Measurements from ENCODE around the gene PAX4. TPM values are rescaled to one million over a fixed set of nuclear protein-coding genes. Genes with fewer than 3 reads are reported as not detected.

Gene PAX4
- total RNA-seq, 1 experiment from 2014 or later = not detected

DNA sequence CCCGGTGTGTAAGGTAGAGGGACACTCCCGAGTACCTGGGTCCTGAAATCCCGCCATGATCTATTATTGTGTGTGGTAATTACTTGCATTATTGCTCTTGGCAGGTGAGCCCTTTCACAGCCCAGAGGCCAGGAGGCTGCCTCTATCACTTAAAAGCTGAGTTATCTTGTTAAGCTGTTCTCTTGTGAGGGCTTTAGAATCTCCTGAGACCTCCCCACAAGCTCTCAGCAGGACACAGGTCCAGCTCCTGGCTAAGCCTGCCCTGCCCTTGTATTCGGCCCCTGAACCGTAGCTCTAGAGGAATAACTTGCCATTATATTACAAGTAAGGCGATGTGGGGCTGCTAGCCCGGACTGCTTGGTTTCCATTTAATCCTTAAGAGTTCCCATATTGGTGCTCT lies 48.0 kb upstream of the PAX4 start:
- Histone ChIP-seq H2AFZ (ENCODE audit: low read depth, low read length, poor library complexity, severe bottlenecking) (no peak overlapping the region), H3K4me2 (ENCODE audit: low read length) (peak overlapping the region; percentile 36; the same call in 1 of the 2 replicates), H3K9me2 (ENCODE audit: insufficient read depth) (no peaks in the 10 kb centered on the region), H3K27ac (ENCODE audit: low read depth, low read length) (no peak overlapping the region), H3K9me3 (ENCODE audit: control insufficient read depth in 1 of 2, insufficient read depth in 1 of 2, low read depth in 1 of 2, low read length in 2 of 2) (no peaks in the 10 kb centered on the region), H3K79me2 (ENCODE audit: insufficient read depth, low read length) (peaks cover 100% of the 10 kb centered on the region), H3K27me3 (ENCODE audit: insufficient read depth, low read length) (no peaks in the 10 kb centered on the region), H3K4me1 (ENCODE audit: control insufficient read depth in 1 of 2, insufficient read depth in 2 of 2, low read length in 2 of 2) (peaks cover 2 to 24% of the 10 kb centered on the region in 2 experiments; a peak in 2 of 4 replicates), H3K4me3 (replicated peaks in 1 of 2; ENCODE audit: low read depth in 1 of 2, low read length in 2 of 2) (no peak overlapping the region), H3K36me3 (ENCODE audit: control insufficient read depth in 1 of 2, insufficient read depth in 2 of 2, low read length in 2 of 2) (peaks cover 9% of the 10 kb centered on the region in 2 experiments; a peak in 3 of 4 replicates), H4K20me1 (ENCODE audit: insufficient read depth) (peaks cover 34% of the 10 kb centered on the region), H3K9ac (ENCODE audit: low read length) (0 out of 2 replicates have a peak overlapping the region, but pooled peaks have one; percentile 2)
- ATAC-seq = no peak
- TF ChIP-seq EZH2 (IDR thresholded peaks at IDR 0.05) = no peak
- TF ChIP-seq TCF7L2 (IDR thresholded peaks at IDR 0.05; ENCODE audit: borderline replicate concordance, extremely low read depth, insufficient read depth, insufficient read length) = no peak
- intact Hi-C loops (cut with micrococcal nuclease) = no loop called here
- RAD21 ChIA-PET (ENCODE audit: low non-redundant PET in 1 of 2, low total read pairs in 2 of 2, uncharacterized antibody in 2 of 2, unreplicated experiment in 2 of 2) = no interaction called here
- CTCF ChIA-PET = no interaction called here
- POLR2A ChIA-PET = no interaction called here
- no TSS peak for BruUV-seq (replicated peaks)
- DNase-seq (ENCODE audit: low read depth, low spot score) = no peak

DNA sequence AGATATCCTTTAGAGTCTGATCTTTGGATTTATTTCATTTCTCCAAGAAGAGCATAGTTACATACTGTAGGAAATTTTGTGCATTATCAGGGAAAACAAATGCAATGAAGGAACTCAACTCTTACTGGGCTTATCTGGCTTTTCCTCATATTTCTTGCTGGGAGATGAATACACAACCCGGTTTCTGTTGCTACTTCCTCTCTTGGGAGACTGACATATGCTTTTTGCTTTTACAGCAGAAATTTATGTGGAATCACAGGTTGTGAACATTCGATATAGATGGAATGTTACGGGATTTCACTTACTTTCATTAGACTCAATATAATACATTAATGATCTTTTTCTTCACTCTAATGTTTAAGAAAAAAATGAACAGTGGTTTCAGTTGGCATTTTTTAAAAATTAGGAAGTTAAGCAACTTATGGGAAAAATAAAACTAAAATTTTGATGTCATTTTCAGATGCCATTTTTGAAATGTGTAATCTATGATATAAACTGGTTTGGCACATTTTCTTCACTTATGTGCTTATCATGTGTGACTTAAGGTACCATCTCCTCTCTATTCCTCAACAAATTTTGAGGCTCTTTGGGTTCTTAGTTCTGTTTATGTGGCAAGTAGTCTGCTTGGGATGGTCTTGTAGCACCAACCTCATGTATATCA lies 41.2 kb upstream of the PAX4 start:
- Histone ChIP-seq H3K4me1 (ENCODE audit: control insufficient read depth in 1 of 2, insufficient read depth in 2 of 2, low read length in 2 of 2) (peaks cover under 1 to 3% of the 10 kb centered on the region in 2 experiments; a peak in 2 of 4 replicates), H4K20me1 (ENCODE audit: insufficient read depth) (peaks cover 43% of the 10 kb centered on the region; the same call in 1 of the 2 replicates), H2AFZ (ENCODE audit: low read depth, low read length, poor library complexity, severe bottlenecking) (no peak overlapping the region), H3K4me3 (replicated peaks in 1 of 2; ENCODE audit: low read depth in 1 of 2, low read length in 2 of 2) (no peak overlapping the region), H3K27ac (ENCODE audit: low read depth, low read length) (no peak overlapping the region), H3K9me3 (ENCODE audit: control insufficient read depth in 1 of 2, insufficient read depth in 1 of 2, low read depth in 1 of 2, low read length in 2 of 2) (no peaks in the 10 kb centered on the region), H3K9me2 (ENCODE audit: insufficient read depth) (no peaks in the 10 kb centered on the region), H3K79me2 (ENCODE audit: insufficient read depth, low read length) (peaks cover 100% of the 10 kb centered on the region), H3K27me3 (ENCODE audit: insufficient read depth, low read length) (no peaks in the 10 kb centered on the region), H3K36me3 (ENCODE audit: control insufficient read depth in 1 of 2, insufficient read depth in 2 of 2, low read length in 2 of 2) (peaks cover 27 to 28% of the 10 kb centered on the region in 2 experiments; a peak in 3 of 4 replicates), H3K4me2 (ENCODE audit: low read length) (no peak overlapping the region), H3K9ac (ENCODE audit: low read length) (no peak overlapping the region)
- no TSS peak for BruUV-seq (replicated peaks)
- no peak for DNase-seq (ENCODE audit: low read depth, low spot score)
- ChIA-PET CTCF (no interaction called here), POLR2A (no interaction called here), RAD21 (ENCODE audit: low non-redundant PET in 1 of 2, low total read pairs in 2 of 2, uncharacterized antibody in 2 of 2, unreplicated experiment in 2 of 2) (no interaction called here)
- ATAC-seq = no peak
- no peak for TF ChIP-seq EGR1 (IDR thresholded peaks at IDR 0.05; ENCODE audit: low read depth)
- TF ChIP-seq, protein P1, sequence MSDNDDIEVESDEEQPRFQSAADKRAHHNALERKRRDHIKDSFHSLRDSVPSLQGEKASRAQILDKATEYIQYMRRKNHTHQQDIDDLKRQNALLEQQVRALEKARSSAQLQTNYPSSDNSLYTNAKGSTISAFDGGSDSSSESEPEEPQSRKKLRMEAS (IDR thresholded peaks at IDR 0.05) = no peak
- no peak for TF ChIP-seq POLR2AphosphoS5 (IDR thresholded peaks at IDR 0.05; ENCODE audit: low read depth, low read length)
- TF ChIP-seq YY1 (IDR thresholded peaks at IDR 0.05; ENCODE audit: extremely low read depth, insufficient replicate concordance, low read depth, low read length) = no peak
- no peak for TF ChIP-seq POLR2A (IDR thresholded peaks at IDR 0.05; ENCODE audit: borderline replicate concordance, extremely low read depth, insufficient read depth, insufficient read length)
- no peak for TF ChIP-seq FOSL1 (IDR thresholded peaks at IDR 0.05; ENCODE audit: low read depth)
- TF ChIP-seq SRF (IDR thresholded peaks at IDR 0.05; ENCODE audit: low read depth) = no peak
- TF ChIP-seq CTCF (IDR thresholded peaks at IDR 0.05 in 2 of 3, conservative IDR thresholded peaks at IDR 0.05 in 1 of 3; ENCODE audit: borderline replicate concordance in 1 of 3, insufficient read depth in 1 of 3, low read depth in 2 of 3, low read length in 2 of 3) = no peak
- TF ChIP-seq CEBPB (IDR thresholded peaks at IDR 0.05; ENCODE audit: low read depth) = no peak
- no peak for TF ChIP-seq JUND (IDR thresholded peaks at IDR 0.05)
- TF ChIP-seq, protein P2, sequence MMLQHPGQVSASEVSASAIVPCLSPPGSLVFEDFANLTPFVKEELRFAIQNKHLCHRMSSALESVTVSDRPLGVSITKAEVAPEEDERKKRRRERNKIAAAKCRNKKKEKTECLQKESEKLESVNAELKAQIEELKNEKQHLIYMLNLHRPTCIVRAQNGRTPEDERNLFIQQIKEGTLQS (IDR thresholded peaks at IDR 0.05) = no peak
- TF ChIP-seq ELF1 (IDR thresholded peaks at IDR 0.05; ENCODE audit: borderline replicate concordance, low read depth) = no peak
- TF ChIP-seq EZH2 (IDR thresholded peaks at IDR 0.05) = no peak
- no peak for TF ChIP-seq SIN3A (IDR thresholded peaks at IDR 0.05; ENCODE audit: low read depth)
- TF ChIP-seq RAD21 (IDR thresholded peaks at IDR 0.05; ENCODE audit: low read depth) = no peak
- no peak for TF ChIP-seq EZH2phosphoT487 (IDR thresholded peaks at IDR 0.05; ENCODE audit: borderline replicate concordance)
- no peak for TF ChIP-seq TCF7L2 (IDR thresholded peaks at IDR 0.05; ENCODE audit: borderline replicate concordance, extremely low read depth, insufficient read depth, insufficient read length)
- no peak for TF ChIP-seq ZNF274 (IDR thresholded peaks at IDR 0.05; ENCODE audit: low read depth, low read length)
- no peak for TF ChIP-seq ZFX (IDR thresholded peaks at IDR 0.05)
- intact Hi-C loops (cut with micrococcal nuclease) = no loop called here

Data from HCT116 (cell line).